ENCODE measurements around the gene XG.

- no peak for TF ChIP-seq POLR2AphosphoS5 (IDR thresholded peaks at IDR 0.05; ENCODE audit: low read depth, low read length)
- TF ChIP-seq POLR2A (IDR thresholded peaks at IDR 0.05; ENCODE audit: low read depth, low read length): no peak
- TF ChIP-seq SPI1 (IDR thresholded peaks at IDR 0.05; ENCODE audit: low read depth, low read length): no peak
Observed at GRCh38 chrX:2709556-2709955, 42.3 kb upstream of the XG start.
